ENCODE results near the gene OBSL1.

The OBSL1 gene

GRCh38 chr2:219553463-219553963, 17.8 kb downstream of the OBSL1 start:
- no peak overlapping the region for H3K4me3 Mint-ChIP-seq
- DNase-seq, result no peak
- no peaks in the 10 kb centered on the region for H3K36me3 Mint-ChIP-seq (ENCODE audit: low read depth)
- peaks cover 10% of the 10 kb centered on the region for H3K4me1 Mint-ChIP-seq (ENCODE audit: low read depth)
- no peak overlapping the region for H3K27ac Mint-ChIP-seq
- peaks cover 56% of the 10 kb centered on the region for H3K27me3 Mint-ChIP-seq
- no peaks in the 10 kb centered on the region for H3K9me3 Mint-ChIP-seq

- H3K9me3 Mint-ChIP-seq, result no peaks in the 10 kb centered on the region
- H3K36me3 Mint-ChIP-seq (ENCODE audit: low read depth), result no peaks in the 10 kb centered on the region
- H3K4me3 Mint-ChIP-seq, result no peak overlapping the region
- no peak for DNase-seq
- peaks cover 56% of the 10 kb centered on the region for H3K27me3 Mint-ChIP-seq
- H3K4me1 Mint-ChIP-seq (ENCODE audit: low read depth), result peaks cover 10% of the 10 kb centered on the region
- no peak overlapping the region for H3K27ac Mint-ChIP-seq
Measured at GRCh38 chr2:219553168-219553417, 18.2 kb downstream of the OBSL1 start.

GRCh38 chr2:219552382-219553167, 18.8 kb downstream of the OBSL1 start:
- Mint-ChIP-seq H3K9me3 (no peaks in the 10 kb centered on the region), H3K4me3 (peak overlapping the region; percentile 66), H3K36me3 (ENCODE audit: low read depth) (no peaks in the 10 kb centered on the region), H3K4me1 (ENCODE audit: low read depth) (peaks cover 10% of the 10 kb centered on the region), H3K27me3 (peaks cover 56% of the 10 kb centered on the region), H3K27ac (no peak overlapping the region)
- DNase-seq, result peak; percentile 92

- Mint-ChIP-seq H3K9me3 (no peaks in the 10 kb centered on the region), H3K36me3 (ENCODE audit: low read depth) (no peaks in the 10 kb centered on the region), H3K27ac (no peak overlapping the region), H3K4me3 (peak overlapping the region; percentile 66), H3K4me1 (ENCODE audit: low read depth) (peaks cover 10% of the 10 kb centered on the region), H3K27me3 (peaks cover 61% of the 10 kb centered on the region)
- DNase-seq, result no peak
Measured at GRCh38 chr2:219551441-219552381, 19.6 kb downstream of the OBSL1 start.

- no peaks in the 10 kb centered on the region for H3K9me3 Mint-ChIP-seq
- H3K4me1 Mint-ChIP-seq (ENCODE audit: low read depth), result peaks cover 14% of the 10 kb centered on the region
- no peak overlapping the region for H3K4me3 Mint-ChIP-seq
- H3K36me3 Mint-ChIP-seq (ENCODE audit: low read depth), result no peaks in the 10 kb centered on the region
- H3K27me3 Mint-ChIP-seq, result peaks cover 56% of the 10 kb centered on the region
- no peak for DNase-seq
- no peak overlapping the region for H3K27ac Mint-ChIP-seq
Measured at GRCh38 chr2:219549619-219550018, 21.7 kb downstream of the OBSL1 start.

- no peak for DNase-seq
- Mint-ChIP-seq H3K9me3 (no peaks in the 10 kb centered on the region), H3K36me3 (ENCODE audit: low read depth) (no peaks in the 10 kb centered on the region), H3K27ac (no peak overlapping the region), H3K4me1 (ENCODE audit: low read depth) (peaks cover 20% of the 10 kb centered on the region), H3K27me3 (peaks cover 53% of the 10 kb centered on the region), H3K4me3 (no peak overlapping the region)
Measured at GRCh38 chr2:219548990-219549389, 22.3 kb downstream of the OBSL1 start.

GRCh38 chr2:219547621-219548020, 23.7 kb downstream of the OBSL1 start:
- Mint-ChIP-seq H3K36me3 (ENCODE audit: low read depth) (peaks cover 3% of the 10 kb centered on the region), H3K4me3 (no peak overlapping the region), H3K27ac (no peak overlapping the region), H3K4me1 (ENCODE audit: low read depth) (peaks cover 20% of the 10 kb centered on the region), H3K27me3 (peaks cover 43% of the 10 kb centered on the region), H3K9me3 (no peaks in the 10 kb centered on the region)
- no peak for DNase-seq

GRCh38 chr2:219545943-219546352, 25.4 kb downstream of the OBSL1 start:
- no peak overlapping the region for H3K27ac Mint-ChIP-seq
- no peaks in the 10 kb centered on the region for H3K9me3 Mint-ChIP-seq
- peaks cover 10% of the 10 kb centered on the region for H3K36me3 Mint-ChIP-seq (ENCODE audit: low read depth)
- peaks cover 31% of the 10 kb centered on the region for H3K27me3 Mint-ChIP-seq
- H3K4me3 Mint-ChIP-seq, result no peak overlapping the region
- H3K4me1 Mint-ChIP-seq (ENCODE audit: low read depth), result peaks cover 30% of the 10 kb centered on the region
- no peak for DNase-seq

- Mint-ChIP-seq H3K9me3 (no peaks in the 10 kb centered on the region), H3K36me3 (ENCODE audit: low read depth) (peaks cover 15% of the 10 kb centered on the region), H3K27me3 (peaks cover 26% of the 10 kb centered on the region), H3K4me3 (no peak overlapping the region), H3K27ac (no peak overlapping the region), H3K4me1 (ENCODE audit: low read depth) (peaks cover 30% of the 10 kb centered on the region)
- no peak for DNase-seq
Measured at GRCh38 chr2:219545295-219545942, 25.9 kb downstream of the OBSL1 start.

- H3K4me1 Mint-ChIP-seq (ENCODE audit: low read depth), result peaks cover 30% of the 10 kb centered on the region
- H3K27me3 Mint-ChIP-seq, result peaks cover 25% of the 10 kb centered on the region
- no peak overlapping the region for H3K27ac Mint-ChIP-seq
Measured at GRCh38 chr2:219544567-219544966, 26.8 kb downstream of the OBSL1 start.

GRCh38 chr2:219543596-219544358, 27.6 kb downstream of the OBSL1 start, which contains the start of the genes CHPF and TMEM198:
Gene CHPF (minus strand): TSS chr2:219543809. CDS start chr2:219543538, 271 bp downstream.
Gene TMEM198 (plus strand): TSS chr2:219544028. CDS start chr2:219544728, 700 bp downstream.
- H3K9me3 Mint-ChIP-seq, result no peaks in the 10 kb centered on the region
- peaks cover 21% of the 10 kb centered on the region for H3K27me3 Mint-ChIP-seq
- peak within 1 kb of the TSS; percentile 90 for H3K4me3 Mint-ChIP-seq
- DNase-seq, result peak; percentile 96
- H3K27ac Mint-ChIP-seq, result peak within 1 kb of the TSS; percentile 84
- H3K4me1 Mint-ChIP-seq (ENCODE audit: low read depth), result peaks cover 30% of the 10 kb centered on the region
- peaks cover 31% of the 10 kb centered on the region for H3K36me3 Mint-ChIP-seq (ENCODE audit: low read depth)

More at GRCh38 chr2:219544567-219544966, 26.8 kb downstream of the OBSL1 start:
- peaks cover 23% of the 10 kb centered on the region for H3K36me3 Mint-ChIP-seq (ENCODE audit: low read depth)
- H3K9me3 Mint-ChIP-seq, result no peaks in the 10 kb centered on the region
- H3K4me3 Mint-ChIP-seq, result peak overlapping the region; percentile 90
- no peak for DNase-seq

- H3K4me1 Mint-ChIP-seq (ENCODE audit: low read depth), result peaks cover 30% of the 10 kb centered on the region
- peaks cover 35% of the 10 kb centered on the region for H3K36me3 Mint-ChIP-seq (ENCODE audit: low read depth)
- DNase-seq, result no peak
- no peaks in the 10 kb centered on the region for H3K9me3 Mint-ChIP-seq
- H3K27me3 Mint-ChIP-seq, result peaks cover 15% of the 10 kb centered on the region
- H3K27ac Mint-ChIP-seq, result peak overlapping the region; percentile 84
- peak overlapping the region; percentile 90 for H3K4me3 Mint-ChIP-seq
Measured at GRCh38 chr2:219542931-219543595, 28.3 kb downstream of the OBSL1 start.

- peak; percentile 94 for DNase-seq
- peak overlapping the region; percentile 18 for H3K27ac Mint-ChIP-seq
Measured at GRCh38 chr2:219541611-219542180, 29.6 kb downstream of the OBSL1 start.

More at GRCh38 chr2:219541611-219542180, 29.6 kb downstream of the OBSL1 start:
- peaks cover 10% of the 10 kb centered on the region for H3K27me3 Mint-ChIP-seq
- H3K9me3 Mint-ChIP-seq, result no peaks in the 10 kb centered on the region
- peaks cover 30% of the 10 kb centered on the region for H3K4me1 Mint-ChIP-seq (ENCODE audit: low read depth)
- H3K4me3 Mint-ChIP-seq, result peak overlapping the region; percentile 90
- H3K36me3 Mint-ChIP-seq (ENCODE audit: low read depth), result peaks cover 35% of the 10 kb centered on the region
